GM18951 (cell line): Measurements from ENCODE around the gene UBE2S.

ENCODE experiments used
- POLR2A ChIP-seq: IDR thresholded peaks from 4 replicates; pipeline ENCODE4 v1.6.1; 2011; ENCODE audit warnings: mild to moderate bottlenecking; ENCODE audit not compliant: insufficient read length, insufficient read depth; ENCODE audit errors: extremely low read depth
- in situ Hi-C: fragments of 300-500 bp; cut with MboI; formaldehyde crosslinking; loops from one replicate; pipeline ENCODE4 v1.12.0; 2022; ENCODE audit warnings: low sequenced_read_pairs, mixed read lengths, inconsistent platforms; ENCODE audit not compliant: unreplicated experiment

The UBE2S gene

DNA sequence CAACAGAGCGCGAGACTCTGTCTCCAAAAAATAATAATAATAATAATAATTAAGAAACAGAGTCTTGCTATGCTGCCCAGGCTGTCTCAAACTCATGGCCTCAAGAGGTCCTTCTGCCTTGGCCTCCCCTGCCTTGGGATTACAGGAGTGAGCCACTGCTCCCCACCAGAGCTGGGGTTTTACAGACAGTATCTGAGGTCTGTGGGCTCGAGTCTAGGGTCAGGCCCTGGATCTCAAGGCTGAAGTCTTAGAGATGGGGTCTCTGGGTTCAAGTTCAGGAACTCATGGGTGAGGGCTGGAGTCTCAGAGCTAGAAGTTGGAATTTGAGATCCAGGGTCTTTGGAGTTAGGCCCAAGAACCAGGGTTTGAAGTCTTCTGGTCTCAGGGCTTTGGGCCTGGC, 40.8 kb downstream of the UBE2S start:
- no peak for TF ChIP-seq POLR2A
- in situ Hi-C loops: no loop called here

DNA sequence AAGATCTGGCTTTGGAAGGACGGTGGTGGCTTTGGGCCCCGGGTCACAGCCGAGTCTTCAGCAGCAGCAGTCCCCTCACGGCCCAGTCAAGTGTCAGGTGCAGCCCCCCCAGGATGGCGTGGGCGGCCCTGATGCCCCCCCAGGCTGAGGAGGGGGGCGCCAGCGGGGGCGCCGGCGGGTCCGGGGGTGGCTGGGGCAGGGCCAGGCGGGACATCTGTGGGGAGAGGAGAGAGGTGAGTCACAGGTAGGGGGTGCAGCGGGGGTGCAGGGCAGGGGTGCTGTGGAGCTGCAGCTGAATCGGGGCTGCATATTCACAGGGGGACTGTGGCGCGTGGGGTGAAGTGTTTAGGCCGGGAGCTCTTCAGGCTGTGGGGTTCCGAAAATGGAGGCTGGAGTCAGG, 41.6 kb downstream of the UBE2S start:
- no peak for TF ChIP-seq POLR2A
- in situ Hi-C loops: no loop called here

DNA sequence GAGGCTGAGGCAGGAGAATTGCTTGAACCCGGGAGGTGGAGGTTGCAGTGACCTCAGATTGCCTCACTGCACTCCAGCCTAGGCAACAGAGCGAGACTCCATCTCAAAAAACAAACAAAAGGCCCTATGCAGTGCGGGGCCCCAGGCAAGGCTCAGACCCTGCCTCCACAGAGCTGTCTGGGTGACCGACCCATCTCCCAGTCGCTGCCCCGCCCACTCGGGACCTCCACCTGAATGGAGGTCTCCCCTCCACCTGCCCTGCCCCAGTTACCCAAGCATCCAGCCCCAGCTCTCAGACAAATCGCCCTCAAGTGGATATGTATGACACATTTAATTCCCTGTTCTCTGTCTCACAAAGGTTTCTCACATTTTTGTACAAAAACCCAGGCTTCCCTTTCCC, 42.3 kb downstream of the UBE2S start:
- in situ Hi-C loops: no loop called here
- no peak for TF ChIP-seq POLR2A

DNA sequence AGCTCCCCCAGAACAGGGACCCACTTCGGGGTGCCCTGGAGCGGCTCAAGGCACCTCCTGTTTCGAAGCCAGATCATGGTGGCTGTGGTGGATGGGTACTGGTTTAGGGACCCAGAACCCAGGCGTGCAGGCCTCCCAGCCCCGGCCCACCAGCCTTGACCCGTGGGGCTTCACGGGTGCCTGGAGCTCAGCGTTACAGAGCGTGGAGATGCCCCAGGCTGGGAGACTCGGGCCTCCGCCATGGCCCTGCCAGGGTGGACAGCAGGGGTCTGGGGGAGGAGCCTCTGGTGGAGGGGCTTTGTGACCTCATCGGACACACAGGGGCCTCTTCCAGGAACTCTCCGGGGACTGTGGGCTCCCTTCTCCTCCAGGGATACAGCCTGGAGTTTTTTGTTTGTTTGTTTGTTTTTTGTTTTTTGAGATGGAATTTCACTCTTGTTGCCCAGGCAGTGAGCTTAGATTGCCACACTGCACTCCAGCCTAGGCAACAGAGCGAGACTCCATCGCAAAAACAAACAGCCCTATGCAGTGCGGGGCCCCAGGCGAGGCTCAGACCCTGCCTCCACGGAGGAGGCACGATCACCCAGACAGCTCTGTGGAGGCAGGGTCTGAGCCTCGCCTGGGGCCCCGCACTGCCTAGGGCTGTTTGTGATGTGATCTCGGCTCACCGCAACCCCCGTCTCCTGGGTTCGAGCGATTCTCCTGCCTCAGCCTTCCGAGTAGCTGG, 44.4 kb downstream of the UBE2S start, which contains the start of gene GARIN5B:
Gene GARIN5B (minus strand): TSS at position 271 of the 727 bp plus-strand sequence. CDS start 194 bp downstream, at position 77.
- no peak for TF ChIP-seq POLR2A
- in situ Hi-C loops: no loop called here

DNA sequence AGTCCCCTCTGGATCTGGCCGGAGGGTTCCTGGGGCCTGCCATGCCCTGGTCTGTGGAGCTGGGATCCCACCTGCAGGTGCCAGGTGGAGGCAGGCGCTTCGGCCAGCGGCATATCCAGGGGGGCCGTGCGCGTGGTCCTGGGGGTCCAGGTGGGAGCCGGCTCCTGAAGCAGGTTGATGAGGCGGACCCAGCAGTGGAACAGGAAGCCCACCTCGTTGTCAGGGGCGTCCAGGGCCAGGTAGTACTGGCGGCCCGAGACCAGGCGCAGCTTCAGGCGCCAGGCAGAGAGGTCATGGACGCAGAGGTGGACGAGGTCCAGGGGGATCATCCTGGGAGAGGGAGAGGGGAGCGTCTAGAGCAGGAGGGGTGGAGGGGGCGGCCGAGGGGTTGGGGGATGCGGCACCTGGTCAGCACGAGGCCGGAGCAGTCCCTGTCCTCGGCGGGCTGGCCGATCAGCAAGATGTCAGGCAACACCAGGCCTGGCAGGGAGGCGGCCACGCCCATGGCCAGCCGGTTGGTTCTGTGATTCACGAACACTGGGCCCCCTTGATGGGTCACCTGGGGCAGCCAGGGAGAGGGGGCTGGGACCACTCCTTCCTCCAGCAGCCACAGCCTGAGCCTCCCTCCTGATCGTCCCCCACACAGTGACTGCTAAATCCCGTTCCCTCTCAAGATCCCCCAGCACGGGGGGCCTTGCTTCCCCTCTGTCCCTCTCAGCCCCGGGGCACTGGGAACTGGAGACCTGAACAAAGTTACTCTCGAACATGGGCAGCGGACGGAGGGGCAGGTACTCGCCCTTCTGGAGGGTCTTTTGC, 45.2 kb downstream of the UBE2S start:
- in situ Hi-C loops: no loop called here
- no peak for TF ChIP-seq POLR2A

DNA sequence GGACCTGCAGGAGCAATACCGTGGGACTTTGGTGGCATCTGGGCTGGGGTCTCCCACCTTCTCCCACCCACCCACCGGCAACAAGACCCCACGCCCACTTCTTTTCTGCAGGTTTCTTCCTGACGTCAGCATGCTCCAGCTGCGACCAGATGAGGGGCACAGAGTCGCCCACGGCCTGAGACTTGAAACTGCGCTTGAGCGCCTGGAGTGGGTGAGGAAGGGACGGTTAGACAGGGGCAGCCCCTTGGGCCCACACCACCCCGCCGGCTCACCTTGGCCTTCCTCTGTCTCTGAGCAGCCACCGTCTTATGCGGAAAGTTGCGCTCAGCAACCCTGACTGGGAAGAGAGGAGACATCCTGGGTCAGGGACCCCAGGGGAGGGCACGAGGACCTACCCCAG, 46.7 kb downstream of the UBE2S start:
- in situ Hi-C loops: no loop called here
- no peak for TF ChIP-seq POLR2A

DNA sequence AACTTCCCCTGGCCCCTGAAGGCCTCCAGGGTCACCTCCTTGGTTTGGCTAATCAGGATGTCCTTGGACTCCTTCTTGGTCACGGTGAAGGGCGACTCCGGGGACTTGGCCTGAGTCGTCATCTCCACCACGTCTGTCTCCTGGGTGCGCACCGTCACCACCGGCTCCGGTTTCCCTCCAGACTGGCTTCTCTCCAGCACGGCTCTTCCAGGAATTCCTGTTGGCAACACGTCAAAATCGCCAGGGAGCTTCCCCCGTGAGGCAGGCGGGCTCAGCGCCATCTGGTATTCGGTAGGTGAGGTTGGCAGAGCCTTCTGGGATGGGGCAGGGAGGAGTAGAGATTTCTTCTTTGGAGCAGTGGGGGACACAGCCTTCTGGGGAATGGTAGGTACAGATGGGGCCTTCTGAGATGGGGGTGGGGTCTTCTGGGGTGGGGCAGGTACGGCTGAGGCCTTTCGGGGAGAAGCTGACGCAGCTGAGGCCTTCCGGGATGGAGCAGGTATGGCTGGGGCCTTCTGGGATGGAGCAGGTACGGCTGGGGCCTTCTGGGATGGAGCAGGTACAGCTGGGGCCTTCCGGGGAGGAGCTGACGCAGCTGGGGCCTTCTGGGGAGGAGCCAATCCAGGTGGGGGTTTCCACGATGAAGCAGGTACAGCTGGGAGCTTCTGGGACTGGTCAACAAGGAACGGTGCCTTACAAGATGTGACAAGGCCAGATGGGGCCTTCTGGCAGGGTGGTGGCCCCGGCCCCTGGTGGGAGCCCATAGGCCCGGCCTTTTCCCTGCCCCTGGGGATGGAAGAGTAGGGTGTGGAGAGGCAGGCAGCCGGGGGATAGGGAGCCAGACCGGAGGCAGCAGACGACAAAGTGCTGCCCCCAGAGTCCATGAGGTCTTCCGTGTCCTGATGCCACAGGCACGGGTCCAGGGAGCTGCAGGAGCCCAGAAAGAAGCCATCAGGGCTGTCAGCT, 48.4 kb downstream of the UBE2S start:
- in situ Hi-C loops: no loop called here
- no peak for TF ChIP-seq POLR2A

DNA sequence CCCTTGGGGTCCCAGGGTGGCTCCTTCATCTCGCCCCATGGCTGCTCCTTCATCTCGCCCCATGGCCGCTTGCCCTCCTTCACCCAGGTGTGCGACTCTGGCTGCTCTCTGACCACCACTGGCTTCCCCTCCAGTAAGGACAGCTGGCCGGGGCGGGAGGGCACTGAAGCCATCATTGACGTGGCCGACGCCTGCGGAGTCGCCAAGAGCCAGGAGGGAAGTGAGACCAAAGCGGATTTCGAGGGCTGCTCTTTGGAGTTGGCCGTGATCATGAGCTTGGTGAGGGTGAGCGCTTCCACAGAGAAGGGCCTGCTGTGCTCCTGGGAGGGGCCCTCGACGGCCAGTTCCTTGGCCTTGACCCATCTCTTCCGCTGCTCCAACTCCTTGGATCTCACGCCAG, 49.1 kb downstream of the UBE2S start:
- in situ Hi-C loops: no loop called here
- no peak for TF ChIP-seq POLR2A

DNA sequence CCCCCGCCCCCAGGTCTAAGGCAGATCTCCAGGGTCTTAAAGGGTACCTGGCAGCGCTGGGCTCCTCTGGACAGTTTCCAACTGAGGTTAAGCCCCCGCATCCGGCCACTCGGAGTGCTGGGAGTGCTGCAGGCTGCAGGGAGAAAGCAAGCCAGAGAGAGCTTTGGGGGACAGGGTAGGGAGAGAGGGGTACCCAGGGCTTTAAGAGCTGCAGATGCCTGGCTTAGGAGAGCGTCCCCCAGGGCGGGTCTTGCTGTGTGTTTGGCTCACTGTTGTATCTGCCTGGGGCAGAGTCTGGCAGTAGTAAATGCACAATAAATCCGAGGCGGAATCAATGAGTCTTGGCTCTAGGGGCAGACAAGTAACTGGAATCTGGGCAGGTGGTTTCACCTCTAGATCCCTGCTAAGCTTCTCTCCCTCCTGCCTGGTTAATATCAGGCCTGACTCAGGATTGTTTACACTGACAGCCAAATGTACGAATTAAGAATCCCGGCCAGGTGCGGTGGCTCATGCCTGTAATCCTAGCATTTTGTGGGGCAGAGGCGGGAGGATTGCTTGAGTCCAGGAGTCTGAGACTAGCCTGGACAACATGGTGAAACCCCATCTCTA, 52.3 kb downstream of the UBE2S start:
- in situ Hi-C loops: no loop called here
- no peak for TF ChIP-seq POLR2A

DNA sequence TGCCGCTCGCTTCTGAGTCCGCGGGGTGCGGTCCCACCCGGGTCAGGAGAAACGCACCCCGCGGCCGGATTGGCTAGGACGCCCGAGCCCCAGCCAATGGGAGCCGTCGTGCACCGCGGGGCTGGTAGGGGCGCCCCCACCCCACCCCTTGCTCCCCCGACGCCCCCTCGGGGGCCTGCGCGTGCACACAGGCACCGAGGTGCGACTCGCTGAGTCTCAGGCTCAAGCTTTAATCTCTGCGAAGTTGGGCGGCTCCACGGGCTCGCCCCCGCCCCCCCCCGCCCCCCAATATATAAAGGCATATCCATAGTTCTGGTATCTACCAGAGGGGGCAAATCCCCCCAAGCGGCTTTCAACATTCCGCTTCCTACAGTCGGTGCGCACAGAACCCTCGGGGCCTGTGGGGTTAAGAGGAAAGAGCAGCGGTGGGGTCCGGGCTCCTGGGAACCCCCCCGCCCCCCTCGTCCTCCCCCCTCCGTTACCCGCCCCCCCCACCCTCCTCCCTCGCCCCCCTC, 52.8 kb downstream of the UBE2S start, which contains the start of gene COX6B2:
Gene COX6B2 (minus strand): TSS at position 22 of the 515 bp plus-strand sequence. CDS start 198 bp downstream, outside the sequence.
- in situ Hi-C loops: no loop called here
- TF ChIP-seq POLR2A: no peak

DNA sequence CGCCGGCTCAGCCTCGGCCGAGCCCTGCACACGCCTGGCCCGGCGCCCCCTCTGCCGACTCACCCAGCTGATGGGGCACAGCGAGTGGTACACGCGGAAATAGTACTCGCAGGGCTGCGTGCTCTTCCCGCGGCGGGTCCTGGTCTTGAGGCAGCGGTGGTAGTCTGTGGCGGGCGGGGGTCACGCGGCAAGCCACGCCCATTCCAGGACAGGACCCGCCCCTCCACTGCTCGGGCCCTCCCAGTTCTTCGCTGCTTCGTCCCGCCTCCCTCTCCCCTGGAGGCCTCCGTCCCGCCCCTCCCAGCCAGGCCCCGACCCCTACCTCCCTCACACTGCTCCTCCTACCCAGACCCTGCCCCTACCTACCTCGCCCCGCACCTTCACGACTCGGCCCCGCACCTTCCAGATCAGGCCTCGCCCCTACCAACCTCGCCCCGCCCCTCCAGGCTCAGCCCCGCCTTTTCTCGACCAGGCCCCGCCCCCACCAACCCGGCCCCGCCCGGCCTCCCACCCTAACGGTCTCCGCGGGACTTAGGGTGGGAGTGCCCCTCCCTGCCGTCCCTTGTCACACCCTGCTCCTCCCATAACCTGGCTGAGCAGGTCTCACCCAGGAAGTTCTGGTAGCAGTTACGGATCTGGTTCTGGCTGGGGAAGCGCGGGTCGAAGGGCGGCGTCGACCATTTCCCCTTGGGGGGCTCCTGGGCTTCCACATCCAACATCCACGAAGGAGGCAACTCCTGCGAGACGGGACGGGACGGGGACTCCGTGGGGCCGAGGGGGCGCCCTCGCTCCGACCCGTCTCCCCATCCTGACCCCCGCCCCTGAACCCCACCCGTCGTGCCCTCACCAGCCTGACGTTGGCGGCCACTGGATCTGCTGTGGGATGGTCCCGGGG, 53.5 kb downstream of the UBE2S start:
- in situ Hi-C loops: no loop called here

More for the DNA sequence above, 53.5 kb downstream of the UBE2S start:
- TF ChIP-seq POLR2A: no peak
